Epidermal melanocyte (primary cell): ENCODE measurements around the gene LSP1.
"Not testable (repeated sequence)": the region's sequence is repeated elsewhere in the genome, so short reads cannot be mapped to it uniquely, and the experiment has no call there.

ENCODE experiments used
- DNase-seq: peaks from one replicate; pipeline ENCODE4 v3.0.0; 2011; ENCODE audit warnings: low spot score; ENCODE audit not compliant: insufficient read length

Gene LSP1

DNA sequence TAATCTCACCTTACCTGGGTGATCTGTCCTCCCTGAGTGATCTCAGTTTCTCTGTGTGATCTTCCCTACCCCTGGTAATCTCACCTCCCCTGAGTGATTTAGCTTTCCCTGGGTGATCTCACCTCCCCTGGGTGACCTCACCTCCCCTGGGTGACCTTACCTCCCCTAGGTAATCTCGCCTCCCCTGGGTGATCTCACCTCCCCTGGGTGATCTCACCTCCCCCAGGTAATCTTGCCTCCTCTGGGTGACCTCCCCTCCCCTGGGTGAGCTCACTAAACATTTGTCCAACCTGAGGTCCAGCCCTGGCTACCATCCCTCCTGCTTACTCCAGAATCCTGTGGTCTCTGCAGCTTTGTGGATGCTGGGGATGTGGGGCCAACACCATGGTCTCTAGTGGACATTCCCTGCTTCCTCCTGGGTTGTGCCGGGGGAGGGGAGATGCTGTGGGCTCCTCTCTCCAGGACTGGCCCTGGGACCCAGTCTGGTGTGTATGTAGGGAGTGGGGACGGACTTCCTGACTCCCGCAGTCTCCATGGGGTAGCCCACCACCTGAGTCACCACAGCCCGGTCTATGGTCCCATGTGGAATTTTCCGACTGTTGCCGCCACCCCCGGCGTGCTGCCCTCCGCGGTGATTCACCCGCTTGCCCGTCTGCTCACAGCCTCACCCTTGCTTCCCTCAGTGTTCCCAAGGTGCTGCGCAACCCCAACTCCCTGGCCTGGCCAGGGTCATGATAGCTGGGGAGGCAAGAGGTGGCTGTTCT lies 9.9 kb downstream of the LSP1 start:
- no peak for DNase-seq

DNA sequence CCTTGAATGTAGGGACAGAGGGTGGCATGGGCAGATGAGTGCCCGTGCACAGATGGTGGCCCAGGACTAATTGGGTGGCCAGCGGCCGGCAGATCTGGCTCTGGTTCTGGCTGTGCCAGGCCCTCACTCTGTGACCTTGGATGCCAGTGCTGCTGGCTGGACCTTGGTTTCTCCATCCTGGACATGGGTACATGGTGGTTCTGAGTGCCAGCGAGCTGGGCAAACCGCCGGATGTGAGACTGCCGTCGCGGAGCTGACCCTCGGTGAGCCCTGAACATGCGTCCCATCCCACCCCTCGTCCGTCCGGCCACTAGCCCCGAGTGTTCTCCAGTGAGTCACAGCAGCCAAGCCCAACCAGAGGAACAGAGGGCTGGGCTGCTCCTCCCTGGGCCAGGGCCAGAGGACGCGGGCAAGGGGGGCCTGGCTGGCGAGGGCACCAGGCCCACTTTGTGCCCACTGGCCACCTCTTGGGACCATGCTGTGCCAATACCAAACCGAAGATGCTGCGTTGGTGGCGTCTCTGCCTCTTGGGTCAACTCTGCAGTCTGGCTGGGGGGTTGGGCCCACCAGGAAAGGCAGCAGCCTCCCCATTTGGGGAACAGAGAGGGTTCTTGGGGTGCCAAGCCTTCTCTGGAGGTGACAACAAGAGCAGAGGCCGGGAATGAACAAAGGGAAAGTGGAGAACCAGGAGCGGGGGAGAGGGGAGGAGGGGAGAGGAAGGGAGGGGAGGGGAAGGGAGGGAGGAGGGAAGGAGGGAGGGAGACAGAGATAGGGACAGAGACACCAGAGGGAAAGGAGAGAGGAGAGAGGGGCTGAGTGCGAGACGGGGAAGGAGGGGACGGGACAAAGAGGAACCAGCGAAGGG lies 10.7 kb downstream of the LSP1 start:
- peak; percentile 95 for DNase-seq

DNA sequence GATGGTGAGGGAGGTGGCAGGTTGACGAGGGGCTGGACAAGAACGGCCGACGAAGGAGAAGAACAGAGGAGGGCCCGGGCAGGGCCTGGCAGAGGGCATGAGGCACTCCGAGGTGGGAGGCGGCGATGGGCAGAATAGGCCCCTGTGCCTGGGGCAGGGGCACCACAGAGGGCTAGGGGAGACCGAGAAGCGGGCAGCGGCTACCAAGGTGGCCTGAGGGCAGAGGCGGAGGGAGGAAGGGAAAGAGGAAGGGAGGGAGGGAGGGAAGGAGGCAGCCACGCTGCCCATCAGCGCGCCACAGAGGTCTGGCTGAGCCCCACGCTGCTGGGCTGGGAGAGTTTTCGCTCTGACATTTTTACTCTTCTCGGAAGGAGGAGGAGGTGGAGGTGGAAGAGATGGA lies 11.3 kb downstream of the LSP1 start:
- no peak for DNase-seq

DNA sequence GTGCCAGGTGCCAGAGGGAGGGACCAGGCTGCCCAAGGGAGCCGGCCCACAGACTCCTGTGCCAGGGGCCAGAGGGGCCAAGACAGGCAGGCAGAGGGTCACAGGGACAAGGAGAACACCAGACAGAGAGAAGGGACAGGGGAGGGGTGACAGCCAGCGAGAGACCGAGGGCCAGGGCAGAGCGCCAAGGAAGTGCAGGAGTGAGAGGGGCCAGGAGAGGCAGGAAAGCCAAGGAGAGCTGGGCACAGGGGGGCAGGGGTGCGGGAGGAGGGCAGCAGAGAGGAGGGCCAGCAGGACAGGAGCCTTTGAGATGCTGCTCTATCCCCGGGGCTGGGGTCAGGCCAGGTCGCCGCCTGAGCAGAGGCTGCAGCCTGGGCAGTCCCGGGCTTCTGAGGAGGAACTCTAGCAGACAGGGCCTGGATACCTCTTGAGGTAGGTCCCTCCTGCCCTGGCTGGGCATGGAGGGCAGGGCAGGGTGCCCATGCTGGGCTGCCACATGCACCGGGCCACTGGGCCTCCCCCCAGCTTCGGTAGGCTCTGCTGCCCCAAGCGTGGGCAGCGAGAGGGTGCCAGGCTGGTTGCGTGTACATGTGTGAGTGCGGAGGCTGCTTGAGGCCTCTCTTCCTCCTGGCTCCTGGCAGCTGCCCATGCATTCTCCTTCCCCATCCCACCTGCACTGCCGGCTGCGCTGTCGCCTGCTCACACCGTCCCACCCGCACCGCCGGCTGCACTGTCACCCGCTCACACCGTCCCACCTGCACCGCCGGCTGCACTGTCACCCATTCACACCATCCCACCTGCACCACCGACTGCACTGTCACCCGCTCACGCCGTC lies 12.2 kb downstream of the LSP1 start:
- no peak for DNase-seq

- DNase-seq: no peak
These were observed 13.3 kb downstream of the LSP1 start for GRCh38 chr11:1866226-1866625.

DNA sequence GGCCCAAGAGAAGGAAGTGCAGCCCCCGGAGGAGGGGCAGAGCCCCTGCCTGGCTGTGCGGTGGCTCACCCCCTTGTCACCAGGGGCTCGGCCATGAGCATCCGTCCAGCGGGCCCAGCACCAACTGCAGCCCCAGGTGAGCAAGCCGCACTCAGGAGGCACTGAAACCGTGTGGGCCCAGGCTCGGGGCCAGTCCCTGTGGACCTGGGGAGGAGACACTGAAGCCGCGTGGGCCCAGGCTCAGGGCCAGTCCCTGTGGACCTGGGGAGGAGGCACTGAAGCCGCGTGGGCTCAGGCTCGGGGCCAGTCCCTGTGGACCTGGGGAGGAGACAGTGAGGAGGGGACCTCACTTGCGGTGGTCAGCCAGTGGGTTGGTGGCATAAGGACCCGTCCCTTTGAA lies 13.9 kb downstream of the LSP1 start:
- no peak for DNase-seq

DNA sequence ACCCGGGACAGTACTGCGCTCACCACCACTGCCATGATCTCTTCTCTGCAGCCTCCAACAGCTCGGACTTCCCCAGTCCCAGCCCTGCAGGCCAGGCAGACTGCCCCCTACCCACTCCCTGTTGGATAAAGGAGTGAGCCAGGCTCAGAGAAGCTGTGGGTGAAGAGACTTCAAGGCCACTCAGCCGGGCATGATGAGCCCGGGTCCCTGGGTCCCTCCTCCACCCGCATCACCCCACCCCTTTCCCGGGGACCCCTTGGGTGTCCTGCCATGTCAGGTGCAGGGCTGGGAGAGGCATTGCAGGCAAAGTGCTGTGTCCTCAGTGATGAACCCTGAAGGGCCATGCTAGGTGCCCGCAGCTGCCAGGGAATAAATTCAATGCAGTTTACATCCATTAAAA lies 14.5 kb downstream of the LSP1 start:
- DNase-seq: no peak

- DNase-seq: no peak
These were observed 15.3 kb downstream of the LSP1 start for GRCh38 chr11:1868056-1868635.

GRCh38 chr11:1868636-1869291 lies 15.9 kb downstream of the LSP1 start:
- no peak for DNase-seq

DNA sequence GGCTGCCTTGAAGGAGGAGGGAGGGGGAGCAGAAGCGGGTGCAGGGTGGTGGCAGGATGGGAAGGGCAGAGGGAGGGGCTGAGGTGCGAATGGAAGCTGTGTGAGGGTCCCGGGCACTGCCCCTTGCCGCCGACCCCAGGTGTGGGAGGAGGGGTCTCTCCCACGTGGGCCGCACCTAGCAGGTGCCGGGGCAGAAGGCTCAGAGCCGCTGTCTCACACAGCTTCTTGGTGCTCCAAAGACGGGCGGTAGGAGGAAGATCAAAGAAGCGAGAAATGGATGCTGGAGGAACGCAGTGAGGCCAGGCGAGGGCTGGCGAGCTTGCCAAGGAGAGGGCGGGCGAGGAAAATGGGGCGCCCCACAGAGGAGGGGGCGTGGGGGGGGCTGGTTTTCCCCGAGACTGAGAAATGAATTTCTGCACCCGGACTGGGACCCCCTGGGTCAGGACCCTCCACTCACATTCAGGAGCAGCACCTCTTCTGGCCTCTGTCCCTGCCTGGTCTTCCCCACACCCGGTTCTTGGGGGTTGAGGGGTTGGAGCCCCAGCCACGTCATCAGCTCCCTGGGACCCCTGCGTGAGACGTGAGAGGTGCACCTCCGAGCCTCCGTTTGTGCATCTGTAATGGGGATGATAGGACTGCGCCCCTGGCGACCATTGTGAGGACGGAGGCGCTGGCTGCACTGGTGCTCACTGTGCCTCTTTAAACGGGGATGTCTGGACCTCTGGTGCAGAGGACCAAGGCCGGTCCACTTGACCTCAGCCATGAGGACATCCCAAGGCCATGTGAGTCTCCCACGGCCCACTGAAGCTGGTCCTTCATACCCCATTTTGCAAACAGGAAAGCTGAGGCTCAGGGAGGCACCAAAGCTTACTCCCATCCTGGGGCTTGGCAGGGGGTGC lies 16.8 kb downstream of the LSP1 start:
- DNase-seq: no peak

DNA sequence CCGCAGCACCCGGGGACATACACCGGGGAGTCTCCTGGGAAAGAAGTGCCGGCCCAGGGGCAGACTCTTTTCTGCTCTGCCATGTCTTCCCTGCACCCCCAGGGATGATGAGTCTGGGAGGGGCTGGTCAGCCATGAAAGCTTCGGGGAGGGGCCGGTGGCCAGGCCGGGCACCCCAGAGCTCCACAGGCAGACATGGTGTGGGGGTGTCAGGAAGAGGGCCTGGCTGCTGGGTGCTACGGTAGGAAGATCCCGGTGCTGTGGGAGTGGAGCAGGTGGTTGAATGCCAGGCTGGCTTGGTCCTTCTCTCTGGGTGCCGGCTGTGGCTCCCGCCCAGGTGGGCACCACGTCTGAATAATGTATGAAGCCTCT lies 17.4 kb downstream of the LSP1 start:
- DNase-seq: no peak

DNA sequence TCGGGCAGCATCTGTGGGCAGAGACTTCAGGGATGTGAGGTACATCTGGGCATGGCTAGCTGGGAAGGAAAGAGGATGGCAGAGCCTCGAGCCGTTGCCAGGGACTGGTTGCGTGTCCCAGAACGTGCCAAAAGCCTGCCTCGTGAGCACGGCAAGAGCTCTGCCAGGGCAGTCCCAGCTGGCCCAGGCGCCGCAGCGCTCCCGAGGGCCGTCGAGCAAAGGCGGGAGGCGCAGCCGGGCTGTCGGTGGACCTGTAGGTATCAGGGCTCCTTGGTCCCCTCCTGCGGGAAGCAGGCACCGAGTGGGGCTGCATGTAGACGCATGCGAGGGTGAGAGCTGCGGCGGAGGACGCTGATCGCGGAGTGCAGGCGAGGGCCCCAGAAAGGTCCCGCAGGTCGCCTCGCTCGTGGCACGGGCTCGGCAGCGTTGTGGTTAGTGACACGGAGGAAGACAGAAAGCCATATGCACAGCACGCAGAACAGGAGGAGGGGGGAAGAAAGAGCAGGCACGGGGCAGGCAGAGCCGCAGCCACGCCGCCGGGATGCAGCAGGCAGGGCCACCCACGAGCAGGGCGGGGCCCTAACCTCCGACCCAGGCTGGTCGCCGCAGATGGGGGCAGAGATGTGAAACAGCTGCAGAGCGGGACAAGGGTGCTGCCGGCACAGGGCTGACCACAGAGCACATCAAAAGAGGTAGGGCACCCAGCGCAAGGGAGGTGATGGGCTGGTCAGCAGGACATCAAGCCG lies 18.0 kb downstream of the LSP1 start:
- DNase-seq: peak; percentile 66

DNA sequence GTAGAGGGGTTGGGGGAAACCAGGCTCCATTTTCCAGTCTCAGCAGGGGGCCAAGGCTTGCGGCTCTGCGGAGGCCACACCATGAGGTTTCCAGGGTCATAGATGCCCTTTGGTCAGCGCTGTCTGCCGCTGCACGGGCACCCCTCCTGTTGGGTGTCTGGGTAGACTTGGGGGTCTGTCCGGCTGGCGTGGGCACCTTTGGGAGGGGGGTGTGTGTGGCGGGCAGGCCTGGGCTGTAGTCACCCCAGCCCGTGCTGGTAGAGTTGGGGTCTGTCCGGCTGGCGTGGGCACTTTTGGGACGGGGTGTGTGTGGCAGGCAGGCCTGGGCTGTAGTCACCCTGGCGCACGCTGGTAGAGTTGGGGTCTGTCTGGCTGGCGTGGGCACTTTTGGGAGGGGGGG lies 18.6 kb downstream of the LSP1 start:
- no peak for DNase-seq

DNA sequence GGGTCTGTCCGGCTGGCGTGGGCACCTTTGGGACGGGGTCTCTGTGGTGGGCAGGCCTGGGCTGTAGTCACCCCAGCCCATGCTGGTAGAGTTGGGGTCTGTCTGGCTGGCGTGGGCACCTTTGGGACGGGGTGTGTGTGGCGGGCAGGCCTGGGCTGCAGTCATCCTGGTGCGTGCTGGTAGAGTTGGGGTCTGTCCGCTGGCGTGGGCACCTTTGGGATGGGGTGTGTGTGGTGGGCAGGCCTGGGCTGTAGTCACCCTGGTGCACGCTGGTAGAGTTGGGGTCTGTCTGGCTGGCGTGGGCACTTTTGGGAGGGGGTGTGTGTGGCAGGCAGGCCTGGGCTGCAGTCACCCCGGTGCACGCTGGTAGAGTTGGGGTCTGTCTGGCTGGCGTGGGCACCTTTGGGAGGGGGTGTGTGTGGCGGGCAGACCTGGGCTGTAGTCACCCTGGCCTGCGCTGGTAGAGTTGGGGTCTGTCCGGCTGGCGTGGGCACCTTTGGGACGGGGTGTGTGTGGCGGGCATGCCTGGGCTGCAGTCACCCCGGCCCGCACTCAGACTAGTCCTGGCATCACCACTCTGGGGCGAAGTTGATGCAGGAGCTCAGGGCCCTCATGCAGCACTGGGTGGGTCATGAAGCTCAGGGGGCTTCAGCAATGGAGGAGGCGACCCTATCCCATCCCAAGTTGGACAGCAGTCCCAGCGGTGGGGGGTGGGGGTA lies 19.5 kb downstream of the LSP1 start:
- DNase-seq: no peak

GRCh38 chr11:1873048-1873812 lies 20.3 kb downstream of the LSP1 start:
- no peak for DNase-seq

- DNase-seq: not testable (repeated sequence)
These were observed 20.9 kb downstream of the LSP1 start for GRCh38 chr11:1873813-1874150.

DNA sequence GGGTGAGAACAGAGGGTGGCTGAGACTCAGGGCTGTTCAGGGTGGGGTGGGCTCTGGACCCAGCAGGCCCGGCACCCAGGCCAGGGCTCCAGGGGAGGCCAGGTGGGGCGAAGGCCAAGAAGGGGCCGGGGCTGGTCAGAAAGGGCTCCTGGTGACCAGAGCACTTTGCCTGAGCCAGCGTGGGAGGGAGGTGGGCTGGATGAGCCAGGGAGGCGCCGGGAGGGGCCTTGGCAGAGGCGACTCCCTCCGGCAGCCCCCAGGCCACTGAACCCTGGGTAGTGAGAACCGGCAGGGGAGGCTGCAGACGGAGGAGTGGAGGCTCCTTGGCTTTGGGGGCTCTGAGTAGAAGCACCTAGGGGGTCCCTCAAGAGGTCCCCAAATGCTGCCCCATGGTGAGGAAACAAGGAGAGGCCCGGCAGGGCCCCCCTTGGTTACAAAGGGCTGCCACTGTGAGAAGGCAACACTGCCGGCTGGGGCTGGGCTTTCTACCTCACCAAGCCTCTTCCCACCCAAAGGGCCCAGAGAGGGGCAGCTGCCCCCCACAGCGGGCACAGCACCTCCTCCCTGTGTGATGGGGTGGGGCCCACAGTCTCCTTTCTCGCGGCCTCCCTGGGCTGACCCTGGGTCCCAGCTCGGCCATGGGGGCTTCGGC lies 21.7 kb downstream of the LSP1 start:
- DNase-seq: not testable (repeated sequence)
